A549 (cell line): ENCODE measurements around the gene GLCE. TPM values are rescaled to one million over a fixed set of nuclear protein-coding genes. Genes with fewer than 3 reads are reported as not detected.

Experiments used
- ATAC-seq, 2 experiments: fragments of 200-7000 bp in 1 of 2; fragments of >200 bp in 1 of 2; cut with Nextera tagmentation in 1 of 2; cut with Tn5 transposase in 1 of 2; 3 replicates each; pipeline versions ENCODE4 v1.8.0 to v1.9.1; 2018 to 2020; ENCODE audit warnings: mild to moderate bottlenecking in 1 of 2, moderate library complexity in 1 of 2
- CTCF ChIA-PET: fragments of 300-600 bp; sonication (Branson Sonifier 250); formaldehyde crosslinking; extraction: SDS; loops from one replicate; lab custom pipeline; 2021; ENCODE audit warnings: antibody characterized with exemption, inconsistent platforms; lab: Yijun Ruan, JAX
- POLR2A ChIA-PET: fragments of 350-600 bp; formaldehyde crosslinking; extraction: SDS; loops from one replicate; lab custom pipeline; 2021; ENCODE audit warnings: antibody characterized with exemption, inconsistent platforms; lab: Yijun Ruan, JAX
- DNase-seq, 2 experiments: peaks; one replicate each; pipeline versions ENCODE4 v3.0.0 to v3.0.0-alpha.2; 2011 to 2016; ENCODE audit warnings: low read depth in 1 of 2, low spot score in 1 of 2
- FAIRE-seq: peaks from 2 replicates; lab custom pipeline; 2011; peaks lifted over from hg19 to GRCh38; lab: Jason Lieb, UNC
- H3K27ac ChIP-seq, 2 experiments: fragments of >200 bp; sonication (Bioruptor Twin); formaldehyde crosslinking; 3 replicates each; pipeline ENCODE4 v1.5.1; 2016 to 2017
- H3K4me1 ChIP-seq: fragments of >200 bp; sonication (Bioruptor Twin); formaldehyde crosslinking; 3 replicates; pipeline ENCODE4 v1.6.1; 2016
- H3K4me2 ChIP-seq: fragments of >200 bp; sonication (Bioruptor Twin); formaldehyde crosslinking; 3 replicates; pipeline ENCODE4 v1.6.1; 2016
- H3K4me3 ChIP-seq: fragments of >200 bp; sonication (Bioruptor Twin); formaldehyde crosslinking; 3 replicates; pipeline ENCODE4 v1.5.1; 2016
- H3K9me3 ChIP-seq: fragments of >200 bp; sonication (Bioruptor Twin); formaldehyde crosslinking; 3 replicates; pipeline ENCODE4 v1.6.1; 2016
- CBX2 ChIP-seq: fragments of 200-600 bp; sonication (generic); IDR thresholded peaks from 2 replicates; pipeline ENCODE4 v1.6.1; 2016; ENCODE audit warnings: low read depth, mild to moderate bottlenecking, borderline replicate concordance
- CHD2 ChIP-seq: fragments of 150-350 bp; IDR thresholded peaks from 2 replicates; pipeline ENCODE4 v1.6.1; 2014; ENCODE audit warnings: low read length; ENCODE audit not compliant: partially characterized antibody
- E2F6 ChIP-seq: IDR thresholded peaks from 2 replicates; pipeline ENCODE4 v1.6.1; 2012; ENCODE audit warnings: low read depth, borderline replicate concordance
- EHMT2 ChIP-seq: fragments of 200-600 bp; sonication (generic); IDR thresholded peaks from 2 replicates; pipeline ENCODE4 v1.6.1; 2016; ENCODE audit warnings: antibody characterized with exemption, low read depth, mild to moderate bottlenecking, moderate library complexity
- EP300 ChIP-seq, 2 experiments: fragments of >200 bp; sonication (Bioruptor Twin); formaldehyde crosslinking; IDR thresholded peaks; 2 replicates in 1 of 2; 3 replicates in 1 of 2; pipeline ENCODE4 v1.6.1; 2016 to 2017
- FOSB ChIP-seq: fragments of 250-450 bp; sonication (Bioruptor Pico); IDR thresholded peaks from 2 replicates; pipeline ENCODE4 v1.5.0; 2020; ENCODE audit warnings: mild to moderate bottlenecking, moderate library complexity
- FOSL2 ChIP-seq, 2 experiments: fragments of 450-650 bp in 1 of 2; fragments of >200 bp in 1 of 2; sonication (Bioruptor Twin) in 1 of 2; formaldehyde crosslinking; IDR thresholded peaks; 2 replicates each; pipeline versions ENCODE4 v1.5.0 to v1.6.1; 2016 to 2020; ENCODE audit warnings: mild to moderate bottlenecking in 1 of 2, moderate library complexity in 1 of 2
- HES2 ChIP-seq: fragments of >200 bp; sonication (Bioruptor Twin); formaldehyde crosslinking; IDR thresholded peaks from 2 replicates; pipeline ENCODE4 v1.6.1; 2016
- HOXA7 ChIP-seq: fragments of 250-450 bp; sonication (Bioruptor Pico); IDR thresholded peaks from 2 replicates; pipeline ENCODE4 v1.5.0; 2020; ENCODE audit warnings: mild to moderate bottlenecking, moderate library complexity
- HOXB5 ChIP-seq: fragments of 250-450 bp; sonication (Bioruptor Pico); IDR thresholded peaks from 2 replicates; pipeline ENCODE4 v1.5.0; 2020; ENCODE audit warnings: mild to moderate bottlenecking, moderate library complexity
- JUN ChIP-seq, 2 experiments: fragments of >200 bp; sonication (Bioruptor Twin); formaldehyde crosslinking; IDR thresholded peaks; 2 replicates in 1 of 2; 3 replicates in 1 of 2; pipeline ENCODE4 v1.6.1; 2016 to 2017
- MAFK ChIP-seq: fragments of 450-650 bp; IDR thresholded peaks from 2 replicates; pipeline ENCODE4 v1.6.1; 2014; ENCODE audit not compliant: partially characterized antibody
- NFE2L2 ChIP-seq: fragments of 150-350 bp; conservative IDR thresholded peaks from 2 replicates; pipeline ENCODE4 v1.6.1; 2014; ENCODE audit warnings: low read length
- NR3C1 ChIP-seq: fragments of >200 bp; sonication (Bioruptor Twin); formaldehyde crosslinking; IDR thresholded peaks from 3 replicates; pipeline ENCODE4 v1.6.1; 2017
- PHF8 ChIP-seq: fragments of 200-600 bp; sonication (generic); IDR thresholded peaks from 2 replicates; pipeline ENCODE4 v1.6.1; 2016; ENCODE audit warnings: low read depth, mild to moderate bottlenecking, antibody characterized with exemption, moderate library complexity, borderline replicate concordance
- POLR2A ChIP-seq: IDR thresholded peaks from 2 replicates; pipeline ENCODE4 v1.6.1; 2012; ENCODE audit warnings: mild to moderate bottlenecking, low read length
- POLR2AphosphoS2 ChIP-seq: conservative IDR thresholded peaks from 2 replicates; pipeline ENCODE4 v1.6.1; 2012; ENCODE audit warnings: low read length, improper control_type of control experiment, inconsistent platforms
- REST ChIP-seq: fragments of 200-600 bp; sonication (generic); IDR thresholded peaks from 2 replicates; pipeline ENCODE4 v1.6.1; 2016; ENCODE audit warnings: antibody characterized with exemption, mild to moderate bottlenecking, moderate library complexity
- RNF2 ChIP-seq: fragments of 200-600 bp; sonication (generic); IDR thresholded peaks from 2 replicates; pipeline ENCODE4 v1.6.1; 2016; ENCODE audit warnings: low read depth, mild to moderate bottlenecking, antibody characterized with exemption, moderate library complexity, borderline replicate concordance
- SMC3 ChIP-seq: fragments of >200 bp; sonication (Bioruptor Twin); formaldehyde crosslinking; IDR thresholded peaks from 3 replicates; pipeline ENCODE4 v1.6.1; 2018; ENCODE audit warnings: inconsistent platforms
- SREBF2 ChIP-seq: fragments of 450-650 bp; IDR thresholded peaks from 2 replicates; pipeline ENCODE4 v1.6.1; 2014; ENCODE audit warnings: mild to moderate bottlenecking, moderate library complexity
- ZFP36 ChIP-seq: fragments of 450-650 bp; IDR thresholded peaks from 2 replicates; pipeline ENCODE4 v1.6.1; 2014; ENCODE audit warnings: borderline replicate concordance; ENCODE audit not compliant: partially characterized antibody
- ZNF302 ChIP-seq: fragments of 250-450 bp; sonication (Bioruptor Pico); IDR thresholded peaks from 2 replicates; pipeline ENCODE4 v1.9.0; 2021; ENCODE audit warnings: inconsistent platforms, mild to moderate bottlenecking, moderate library complexity
- WGBS: methylation state at CpG from one replicate; pipeline ENCODE4 v1.1.6; 2017; ENCODE audit errors: missing lambda C conversion rate; 5-methylcytosine and 5-hydroxymethylcytosine counted together
- polyA plus RNA-seq, 4 experiments: library from polyadenylated mRNA; depleted of rRNA in 3 of 4; stranded (reverse); fragments of >200 nt; fragmentation: RNase III in 1 of 4; extraction: RNeasy Plus Mini Kit Qiagen cat#74134 plus additional on column Dnase treatment in 1 of 4; gene quantifications; 2 replicates in 3 of 4; 3 replicates in 1 of 4; pipeline ENCODE4 v1.2.3, GENCODE V29; 2011 to 2017

Gene GLCE
- polyA plus RNA-seq, 2 of the 4 experiments (the other 2 are of a cell fraction) = 19.6 to 41.8 TPM

DNA sequence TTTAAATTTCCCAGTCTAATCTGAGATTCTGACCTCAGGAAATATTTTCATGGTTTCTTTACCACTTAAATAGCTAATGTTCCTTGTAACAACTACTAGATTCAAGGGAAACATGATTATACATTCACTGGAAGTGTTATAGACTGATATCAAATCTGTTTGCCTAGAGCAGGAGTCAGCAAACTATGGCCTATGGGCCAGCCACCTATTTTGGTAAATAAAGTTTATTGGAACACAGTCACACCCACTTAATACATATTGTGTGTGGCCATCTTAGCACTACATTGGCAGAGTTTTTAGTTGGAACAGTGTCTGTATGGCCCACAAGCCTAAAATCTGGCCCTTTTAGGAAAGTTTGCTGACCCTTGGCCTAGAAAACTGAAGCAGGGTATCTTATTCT, 50.1 kb downstream of the GLCE start (continued):
- TF ChIP-seq PHF8 = no peak
- TF ChIP-seq SMC3 = no peak
- TF ChIP-seq RNF2 = no peak
- TF ChIP-seq MAFK = no peak
- TF ChIP-seq, all 56 proteins: peak for 0

DNA sequence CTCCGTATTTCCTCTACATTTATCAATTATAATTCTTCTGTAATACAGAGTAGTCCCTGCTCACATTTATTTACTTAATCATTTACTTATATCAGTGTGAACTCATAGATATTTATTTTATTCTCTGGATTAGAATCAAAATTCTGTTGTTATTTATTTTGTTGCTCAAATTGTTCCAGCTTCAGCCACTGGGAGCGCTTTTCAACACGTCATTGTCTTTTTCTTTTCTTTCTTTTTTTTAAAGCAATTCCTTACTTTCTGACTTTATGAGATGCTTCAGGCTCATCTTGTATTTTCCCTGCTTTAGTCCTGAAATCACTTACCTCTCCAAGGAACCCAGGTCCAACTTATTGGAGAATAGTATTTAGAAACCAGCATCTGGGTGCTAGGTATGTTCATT, 53.4 kb downstream of the GLCE start:
- ATAC-seq = no peak
- Histone ChIP-seq H3K4me1 (no peaks in the 10 kb centered on the region), H3K27ac (no peak overlapping the region), H3K9me3 (0 out of 3 replicates have a peak, but pooled peaks cover 4% of the 10 kb centered on the region), H3K4me3 (no peak overlapping the region), H3K4me2 (no peak overlapping the region)
- no peak for DNase-seq
- no peak for TF ChIP-seq CHD2
- TF ChIP-seq FOSB (CRISPR knock-in tag) = no peak
- no peak for TF ChIP-seq JUN (IDR thresholded peaks at IDR 0.05)
- no peak for TF ChIP-seq REST
- TF ChIP-seq POLR2A = no peak
- no peak for TF ChIP-seq E2F6
- WGBS = 52% methylated on average over 3 of the region's 3 CpGs
- POLR2A ChIA-PET = no interaction called here
- CTCF ChIA-PET = no interaction called here
- peak; percentile 63 for FAIRE-seq

- Histone ChIP-seq H3K27ac (no peak overlapping the region), H3K4me3 (no peak overlapping the region), H3K9me3 (0 out of 3 replicates have a peak, but pooled peaks cover 4% of the 10 kb centered on the region), H3K4me1 (no peaks in the 10 kb centered on the region)
- DNase-seq (no peak), ATAC-seq (no peak), FAIRE-seq (peak; percentile 46)
- WGBS = 72% methylated on average over 2 of the region's 2 CpGs
- ChIA-PET CTCF (no interaction called here), POLR2A (no interaction called here)
- TF ChIP-seq SREBF2 = no peak
- TF ChIP-seq FOSL2 (IDR thresholded peaks at IDR 0.05) = no peak
- 0 out of 2 replicates have a peak, but pooled peaks have one; percentile 18 for TF ChIP-seq FOSL2 (CRISPR knock-in tag; IDR thresholded peaks at IDR 0.05)
- TF ChIP-seq ZFP36 = no peak
- TF ChIP-seq EHMT2 = no peak
- TF ChIP-seq, all 56 proteins: peak for 1
- H3K4me2 ChIP-seq = no peak overlapping the region
Observed at GRCh38 chr15:69215314-69216035, 55.0 kb downstream of the GLCE start.

DNA sequence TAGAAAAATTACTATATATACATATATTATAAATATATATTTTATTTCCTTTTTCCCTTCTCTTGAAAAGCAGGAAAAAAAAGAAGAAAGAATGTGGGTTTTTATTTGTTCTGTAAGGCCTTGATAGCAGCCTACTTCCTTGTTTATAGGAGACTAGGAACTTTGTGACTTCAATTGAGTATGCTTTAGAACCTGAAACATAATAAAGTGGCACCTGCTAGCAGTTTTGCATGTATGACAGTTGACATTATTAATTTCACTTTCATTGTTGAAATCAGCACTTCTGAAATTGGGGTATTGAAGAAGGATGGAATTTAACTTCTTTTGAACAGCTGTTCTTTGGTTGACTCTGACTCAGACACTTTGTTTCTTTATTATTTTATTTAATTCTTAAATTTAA, 56.9 kb downstream of the GLCE start:
- POLR2A ChIA-PET = no interaction called here
- no peak overlapping the region for H3K27ac ChIP-seq
- H3K4me2 ChIP-seq = no peak overlapping the region
- no peak overlapping the region for H3K4me3 ChIP-seq
- 0 out of 3 replicates have a peak, but pooled peaks cover 9% of the 10 kb centered on the region for H3K9me3 ChIP-seq
- TF ChIP-seq EHMT2 (no peak), CBX2 (no peak), POLR2AphosphoS2 (no peak), NFE2L2 (no peak), PHF8 (no peak), HOXA7 (CRISPR knock-in tag) (no peak), CHD2 (no peak), ZNF302 (CRISPR knock-in tag) (no peak), NR3C1 (no peak), ZFP36 (no peak), EP300 (IDR thresholded peaks at IDR 0.05) (no peak), HOXB5 (CRISPR knock-in tag) (no peak), E2F6 (no peak), FOSL2 (IDR thresholded peaks at IDR 0.05) (no peak), FOSL2 (CRISPR knock-in tag; IDR thresholded peaks at IDR 0.05) (no peak), HES2 (no peak)
- CTCF ChIA-PET = no interaction called here
- ATAC-seq = no peak
- H3K4me1 ChIP-seq = no peaks in the 10 kb centered on the region
- no peak for DNase-seq
- FAIRE-seq = peak; percentile 59
